Kidney epithelial cell (primary cell): Measurements from ENCODE around the gene NLGN4X. TPM values are rescaled to one million over a fixed set of nuclear protein-coding genes. Genes with fewer than 3 reads are reported as not detected.

Source experiments
- DNase-seq: peaks from one replicate; pipeline ENCODE4 v3.0.0-alpha.2; 2010; ENCODE audit warnings: low read depth
- H3K27me3 ChIP-seq: 2 replicates; pipeline ENCODE4 v1.6.0; 2011; ENCODE audit warnings: low read length; ENCODE audit not compliant: control insufficient read depth, insufficient read depth
- H3K36me3 ChIP-seq: 2 replicates; pipeline ENCODE4 v1.5.1; 2011; ENCODE audit warnings: low read length; ENCODE audit not compliant: control insufficient read depth, insufficient read depth
- H3K4me3 ChIP-seq: 2 replicates; pipeline ENCODE4 v1.5.1; 2011; ENCODE audit warnings: low read depth, mild to moderate bottlenecking, control low read depth, low read length
- CTCF ChIP-seq: IDR thresholded peaks from 2 replicates; pipeline ENCODE4 v1.5.1; 2011; ENCODE audit warnings: mild to moderate bottlenecking, moderate library complexity, low read length, control low read depth, inconsistent platforms; ENCODE audit not compliant: insufficient read depth, poor library complexity, severe bottlenecking
- total RNA-seq: library from RNA; depleted of rRNA; stranded (reverse); fragments of >200 nt; gene quantifications from 2 replicates; pipeline ENCODE4 v1.2.3, GENCODE V29; 2015

NLGN4X gene
- total RNA-seq, 1 donor from 2014 or later = 1.5 TPM

DNA sequence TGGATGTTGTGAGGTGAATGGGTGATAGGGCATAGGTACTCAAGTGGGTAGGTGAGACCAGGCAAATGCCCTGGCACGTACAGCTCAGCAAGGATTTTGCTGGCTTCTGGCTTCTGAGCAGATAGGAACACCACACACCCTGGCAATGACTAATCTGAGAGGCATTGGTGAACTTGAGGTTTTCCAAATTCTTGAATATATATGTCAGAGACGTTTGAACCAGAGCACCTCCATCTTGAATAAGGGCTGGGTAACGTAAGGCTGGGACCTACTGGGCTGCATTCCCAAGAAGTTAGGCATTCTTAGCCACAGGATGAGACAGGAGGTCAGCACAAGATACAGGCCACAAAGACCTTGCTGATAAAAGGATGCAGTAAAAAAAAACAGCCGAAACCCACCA lies 204.5 kb downstream of the NLGN4X start:
- Histone ChIP-seq H3K4me3 (no peak overlapping the region), H3K27me3 (no peaks in the 10 kb centered on the region), H3K36me3 (no peaks in the 10 kb centered on the region)
- no peak for TF ChIP-seq CTCF
- DNase-seq = peak; percentile 12

GRCh38 chrX:6021316-6022091 lies 207.2 kb downstream of the NLGN4X start:
- TF ChIP-seq CTCF = peak; percentile 70
- Histone ChIP-seq H3K27me3 (no peaks in the 10 kb centered on the region), H3K36me3 (no peaks in the 10 kb centered on the region), H3K4me3 (no peak overlapping the region)
- DNase-seq = peak; percentile 2

DNA sequence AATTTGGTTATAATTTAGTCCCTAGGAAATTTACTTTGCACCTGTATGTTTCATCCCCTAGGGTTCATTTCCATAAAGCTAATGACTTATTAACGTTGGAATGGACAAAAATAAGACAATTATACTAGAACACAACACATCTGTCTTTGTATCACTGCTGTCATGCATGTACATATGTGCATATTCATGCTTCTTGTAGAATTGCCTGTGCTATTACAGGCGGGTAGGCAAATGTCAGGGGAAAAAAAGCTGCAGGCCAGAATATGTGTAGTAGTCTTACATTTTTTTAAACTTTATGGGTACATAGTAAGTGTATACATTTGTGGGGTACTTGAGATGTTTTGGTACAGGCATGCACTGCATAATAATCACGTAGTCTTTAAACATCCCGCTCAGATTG lies 209.6 kb downstream of the NLGN4X start:
- Histone ChIP-seq H3K4me3 (no peak overlapping the region), H3K27me3 (no peaks in the 10 kb centered on the region), H3K36me3 (no peaks in the 10 kb centered on the region)
- no peak for TF ChIP-seq CTCF
- DNase-seq = no peak

- no peak overlapping the region for H3K4me3 ChIP-seq
- DNase-seq = no peak
- no peak for TF ChIP-seq CTCF
- H3K27me3 ChIP-seq = no peaks in the 10 kb centered on the region
- H3K36me3 ChIP-seq = no peaks in the 10 kb centered on the region
Measured at GRCh38 chrX:6015423-6015822, 213.2 kb downstream of the NLGN4X start.

DNA sequence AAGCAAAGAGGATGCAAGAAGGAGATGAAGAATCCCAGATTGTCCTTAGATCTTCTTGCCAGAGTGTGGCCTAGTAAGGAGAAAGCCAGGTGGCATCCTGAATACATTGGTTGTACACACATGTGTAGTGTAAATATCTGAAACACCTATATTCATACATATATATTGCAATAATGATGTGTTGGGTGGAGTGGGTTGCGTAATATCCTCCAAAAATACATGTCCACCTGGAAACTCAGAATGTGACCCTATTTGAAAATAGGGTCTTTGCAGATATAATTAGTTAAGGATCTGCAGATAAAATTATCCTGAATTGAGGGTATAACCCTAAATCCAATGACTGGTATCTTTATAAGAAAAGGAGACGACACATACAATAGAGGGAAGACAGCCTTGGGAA lies 216.3 kb downstream of the NLGN4X start:
- no peak for DNase-seq
- Histone ChIP-seq H3K4me3 (no peak overlapping the region), H3K27me3 (no peaks in the 10 kb centered on the region), H3K36me3 (no peaks in the 10 kb centered on the region)
- TF ChIP-seq CTCF = no peak

GRCh38 chrX:6005856-6006255 lies 222.8 kb downstream of the NLGN4X start:
- H3K4me3 ChIP-seq = no peak overlapping the region
- TF ChIP-seq CTCF = no peak
- no peaks in the 10 kb centered on the region for H3K36me3 ChIP-seq
- no peaks in the 10 kb centered on the region for H3K27me3 ChIP-seq
- no peak for DNase-seq
